GM06990 (cell line): ENCODE results near the gene CCNL2.
"Not testable (repeated sequence)": the region's sequence is repeated elsewhere in the genome, so short reads cannot be mapped to it uniquely, and the experiment has no call there.

Source experiments
- DNase-seq: peaks from one replicate; pipeline ENCODE4 v3.0.0-alpha.2; 2011; ENCODE audit not compliant: insufficient read length; ENCODE audit errors: extremely low read depth
- H3K27me3 ChIP-seq: replicated peaks from 2 replicates; pipeline ENCODE4 v1.6.0; 2011; ENCODE audit warnings: low read length; ENCODE audit not compliant: control insufficient read depth, insufficient read depth
- H3K36me3 ChIP-seq: 2 replicates; pipeline ENCODE4 v1.5.1; 2011; ENCODE audit warnings: low read length; ENCODE audit not compliant: control insufficient read depth, insufficient read depth
- H3K4me3 ChIP-seq: replicated peaks from 2 replicates; pipeline ENCODE4 v1.5.1; 2011; ENCODE audit warnings: low read depth, mild to moderate bottlenecking, control low read depth, low read length
- TF ChIP-seq, protein P1 (sequence below): IDR thresholded peaks from 2 replicates; pipeline ENCODE4 v1.5.1; 2011; ENCODE audit warnings: low read length, control low read depth, mild to moderate bottlenecking, inconsistent platforms; ENCODE audit not compliant: insufficient read depth, poor library complexity, severe bottlenecking

The CCNL2 gene

DNA sequence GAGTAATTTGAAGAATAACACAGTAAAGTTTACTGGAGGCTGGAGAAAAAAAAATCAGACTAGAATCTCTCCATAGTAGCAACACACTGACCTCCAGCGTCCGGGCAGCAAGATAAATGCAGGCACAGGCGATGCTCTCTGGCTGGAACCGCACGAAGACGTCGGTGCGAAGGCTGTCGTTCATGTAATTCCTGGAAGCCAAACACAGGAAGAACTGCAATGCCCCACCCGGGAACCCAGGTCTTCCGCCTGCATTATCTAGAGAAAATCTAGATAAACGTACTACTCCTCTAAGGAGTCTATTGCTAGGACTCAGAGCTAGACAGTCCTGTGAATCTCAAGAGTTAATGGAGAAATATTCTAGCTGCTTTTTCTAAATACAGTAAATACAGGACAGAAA, 8.5 kb downstream of the CCNL2 start:
- H3K36me3 ChIP-seq = peaks cover 56% of the 10 kb centered on the region
- TF ChIP-seq, protein P1, sequence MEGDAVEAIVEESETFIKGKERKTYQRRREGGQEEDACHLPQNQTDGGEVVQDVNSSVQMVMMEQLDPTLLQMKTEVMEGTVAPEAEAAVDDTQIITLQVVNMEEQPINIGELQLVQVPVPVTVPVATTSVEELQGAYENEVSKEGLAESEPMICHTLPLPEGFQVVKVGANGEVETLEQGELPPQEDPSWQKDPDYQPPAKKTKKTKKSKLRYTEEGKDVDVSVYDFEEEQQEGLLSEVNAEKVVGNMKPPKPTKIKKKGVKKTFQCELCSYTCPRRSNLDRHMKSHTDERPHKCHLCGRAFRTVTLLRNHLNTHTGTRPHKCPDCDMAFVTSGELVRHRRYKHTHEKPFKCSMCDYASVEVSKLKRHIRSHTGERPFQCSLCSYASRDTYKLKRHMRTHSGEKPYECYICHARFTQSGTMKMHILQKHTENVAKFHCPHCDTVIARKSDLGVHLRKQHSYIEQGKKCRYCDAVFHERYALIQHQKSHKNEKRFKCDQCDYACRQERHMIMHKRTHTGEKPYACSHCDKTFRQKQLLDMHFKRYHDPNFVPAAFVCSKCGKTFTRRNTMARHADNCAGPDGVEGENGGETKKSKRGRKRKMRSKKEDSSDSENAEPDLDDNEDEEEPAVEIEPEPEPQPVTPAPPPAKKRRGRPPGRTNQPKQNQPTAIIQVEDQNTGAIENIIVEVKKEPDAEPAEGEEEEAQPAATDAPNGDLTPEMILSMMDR = no peak
- H3K27me3 ChIP-seq = no peaks in the 10 kb centered on the region
- DNase-seq = no peak
- no peak overlapping the region for H3K4me3 ChIP-seq

DNA sequence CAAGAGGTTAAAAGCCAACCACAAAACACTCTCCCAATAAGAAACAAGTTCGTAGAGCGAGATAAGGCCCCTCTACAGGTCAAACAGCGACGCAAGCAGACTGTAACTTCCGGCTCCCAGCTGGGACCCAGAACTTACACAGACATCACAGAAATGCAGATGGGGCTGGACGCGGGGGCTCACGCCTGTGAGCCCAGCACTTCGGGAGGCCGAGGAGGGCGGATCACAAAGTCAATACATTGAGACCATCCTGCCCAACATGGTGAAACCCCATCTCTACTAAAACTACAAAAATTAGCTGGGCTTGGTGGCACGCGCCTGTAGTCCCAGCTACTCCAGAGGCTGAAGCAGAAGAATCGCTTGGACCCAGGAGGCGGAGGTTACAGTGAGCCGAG, 11.1 kb downstream of the CCNL2 start:
- Histone ChIP-seq H3K36me3 (peaks cover 43% of the 10 kb centered on the region), H3K4me3 (no peak overlapping the region), H3K27me3 (no peaks in the 10 kb centered on the region)
- TF ChIP-seq, protein P1 = no peak
- no peak for DNase-seq

- no peak overlapping the region for H3K4me3 ChIP-seq
- no peak for DNase-seq
- TF ChIP-seq, protein P1 = no peak
- H3K36me3 ChIP-seq = peaks cover 36% of the 10 kb centered on the region
- no peaks in the 10 kb centered on the region for H3K27me3 ChIP-seq
These were observed 11.7 kb downstream of the CCNL2 start for GRCh38 chr1:1387098-1388077.

DNA sequence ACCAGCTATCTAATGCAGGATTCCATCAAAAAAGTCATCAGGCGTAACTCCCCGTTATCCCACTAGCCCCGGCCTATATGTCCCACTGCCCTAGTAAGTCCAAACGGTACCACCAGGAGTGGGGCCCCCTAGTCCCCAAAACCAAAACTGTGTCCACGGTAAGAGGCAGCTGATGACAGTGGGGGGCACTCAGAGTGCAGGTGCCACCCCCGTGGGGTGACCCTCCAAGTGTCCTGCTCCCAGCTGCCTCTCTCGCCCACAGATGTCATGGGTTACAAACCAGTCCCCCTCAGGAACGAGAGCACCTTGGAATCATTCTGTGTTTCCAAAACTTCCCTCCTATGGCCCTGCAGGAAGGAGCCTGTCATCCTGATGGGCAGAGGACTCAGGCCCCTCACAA, 13.2 kb downstream of the CCNL2 start:
- H3K27me3 ChIP-seq = no peaks in the 10 kb centered on the region
- H3K4me3 ChIP-seq = no peak overlapping the region
- DNase-seq = no peak
- TF ChIP-seq, protein P1 = no peak
- H3K36me3 ChIP-seq = peaks cover 34% of the 10 kb centered on the region

- H3K4me3 ChIP-seq, H3K27me3 ChIP-seq, DNase-seq: not testable (repeated sequence)
- peaks cover 32% of the 10 kb centered on the region for H3K36me3 ChIP-seq
These were observed 13.8 kb downstream of the CCNL2 start for GRCh38 chr1:1385339-1385738.

DNA sequence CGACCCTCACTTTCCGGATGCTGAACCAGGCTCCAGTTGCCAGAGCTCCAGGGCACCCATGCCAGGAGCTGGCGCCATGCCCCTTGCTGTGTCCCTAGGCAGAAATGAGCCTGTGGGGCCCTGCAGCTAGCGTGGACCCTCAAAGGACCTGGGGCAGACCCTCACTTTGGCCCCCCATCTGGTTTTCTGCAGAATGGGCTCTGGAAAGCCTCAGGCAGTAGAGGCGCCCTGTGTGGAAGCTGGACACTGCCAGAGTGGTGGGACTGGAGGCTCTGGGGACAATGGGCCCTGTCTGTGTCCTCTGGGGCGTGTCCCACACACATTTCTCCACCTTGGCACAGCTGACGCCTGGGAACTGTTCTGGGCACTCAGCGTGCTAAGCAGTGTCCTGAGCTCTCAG, 17.8 kb downstream of the CCNL2 start:
- Histone ChIP-seq H3K4me3 (no peak overlapping the region), H3K36me3 (peaks cover 6% of the 10 kb centered on the region), H3K27me3 (no peaks in the 10 kb centered on the region)
- no peak for DNase-seq
- TF ChIP-seq, protein P1 = no peak
